CD4-positive, alpha-beta T cell treated with Interleukin-6 for 4 hours (primary cell): Measurements from ENCODE around the gene ZNF235.
"Not testable (repeated sequence)": the region's sequence is repeated elsewhere in the genome, so short reads cannot be mapped to it uniquely, and the experiment has no call there.

Source experiments
- DNase-seq: peaks from one replicate; pipeline ENCODE4 v3.0.0-alpha.2; 2020; ENCODE audit warnings: mixed read lengths

ZNF235 gene

GRCh38 chr19:44304659-44305193, at the start of gene ZNF235:
ZNF235 (minus strand) TSS chr19:44305025; CDS start chr19:44303404, 1,621 bp downstream.
- peak; percentile 78 for DNase-seq

GRCh38 chr19:44346556-44346955, 41.7 kb upstream of the ZNF235 start:
- DNase-seq, result no peak

GRCh38 chr19:44345959-44346358, 41.1 kb upstream of the ZNF235 start:
- no peak for DNase-seq

GRCh38 chr19:44344255-44344654, 39.4 kb upstream of the ZNF235 start:
- no peak for DNase-seq

GRCh38 chr19:44341794-44342193, 37.0 kb upstream of the ZNF235 start:
- DNase-seq, result no peak

- DNase-seq, result not testable (repeated sequence)
Measured at GRCh38 chr19:44334639-44335038, 29.8 kb upstream of the ZNF235 start.

GRCh38 chr19:44332145-44332544, 27.3 kb upstream of the ZNF235 start:
- no peak for DNase-seq

GRCh38 chr19:44315883-44316282, 11.1 kb upstream of the ZNF235 start:
- DNase-seq, result no peak

- no peak for DNase-seq
Measured at GRCh38 chr19:44313231-44313630, 8.4 kb upstream of the ZNF235 start.

GRCh38 chr19:44308011-44308410, 3.2 kb upstream of the ZNF235 start:
- DNase-seq, result no peak

- no peak for DNase-seq
Measured at GRCh38 chr19:44306283-44306682, 1.5 kb upstream of the ZNF235 start.

GRCh38 chr19:44305457-44305856, 632 bp upstream of the ZNF235 start:
- DNase-seq, result no peak

- no peak for DNase-seq
Measured at GRCh38 chr19:44303976-44304568, 753 bp downstream of the ZNF235 start.

GRCh38 chr19:44303320-44303719, 1.5 kb downstream of the ZNF235 start:
- no peak for DNase-seq

GRCh38 chr19:44284968-44285367, 19.9 kb downstream of the ZNF235 start:
- no peak for DNase-seq

- DNase-seq, result no peak
Measured at GRCh38 chr19:44282846-44283245, 22.0 kb downstream of the ZNF235 start.

- DNase-seq, result no peak
Measured at GRCh38 chr19:44280916-44281315, 23.9 kb downstream of the ZNF235 start.

GRCh38 chr19:44278181-44278690, 26.6 kb downstream of the ZNF235 start:
- DNase-seq, result no peak

- DNase-seq, result no peak
Measured at GRCh38 chr19:44277331-44277730, 27.5 kb downstream of the ZNF235 start.

GRCh38 chr19:44260695-44261446, 44.0 kb downstream of the ZNF235 start:
- no peak for DNase-seq

- no peak for DNase-seq
Measured at GRCh38 chr19:44260343-44260681, 44.5 kb downstream of the ZNF235 start.

- DNase-seq, result no peak
Measured at GRCh38 chr19:44258835-44259413, 45.9 kb downstream of the ZNF235 start.

- no peak for DNase-seq
Measured at GRCh38 chr19:44258136-44258535, 46.7 kb downstream of the ZNF235 start.
